ENCODE data around the gene SYMPK.
A peak's percentile ranks its signal among the peaks of the same experiment; 100 is the strongest.

The SYMPK gene

GRCh38 chr19:45854167-45854778 is 8.7 kb downstream of the SYMPK start:
- Histone ChIP-seq H3K9ac (ENCODE audit: low read length in 5 of 5) (no peak overlapping the region), H3K36me3 (ENCODE audit: control insufficient read depth in 5 of 5, insufficient read depth in 5 of 5, low read length in 5 of 5) (peaks cover 5 to 71% (median 47%) of the 10 kb centered on the region in 5 donors), H3K4me1 (ENCODE audit: control insufficient read depth in 5 of 5, insufficient read depth in 5 of 5, low read length in 5 of 5) (no peaks in the 10 kb centered on the region)

GRCh38 chr19:45852983-45853382 is 10.0 kb downstream of the SYMPK start:
- no peak overlapping the region for H3K27ac ChIP-seq (ENCODE audit: low read depth, low read length)
- peaks cover 8 to 76% (median 57%) of the 10 kb centered on the region in 5 donors for H3K36me3 ChIP-seq (ENCODE audit: control insufficient read depth in 5 of 5, insufficient read depth in 5 of 5, low read length in 5 of 5)
- no peak overlapping the region for H3K4me3 ChIP-seq (ENCODE audit: low read depth in 1 of 5, low read length in 5 of 5)
- H3K27me3 ChIP-seq (ENCODE audit: control insufficient read depth in 5 of 5, insufficient read depth in 4 of 5, low read length in 5 of 5), result no peaks in the 10 kb centered on the region
- no peaks in the 10 kb centered on the region for H3K9me3 ChIP-seq (ENCODE audit: control insufficient read depth in 5 of 5, low read length in 5 of 5)
- no peak overlapping the region for H3K9ac ChIP-seq (ENCODE audit: low read length in 5 of 5)
- no peaks in the 10 kb centered on the region for H3K4me1 ChIP-seq (ENCODE audit: control insufficient read depth in 5 of 5, insufficient read depth in 5 of 5, low read length in 5 of 5)

More at GRCh38 chr19:45854167-45854778, 8.7 kb downstream of the SYMPK start:
- Histone ChIP-seq H3K9me3 (ENCODE audit: control insufficient read depth in 5 of 5, low read length in 5 of 5) (no peaks in the 10 kb centered on the region), H3K4me3 (ENCODE audit: low read depth in 1 of 5, low read length in 5 of 5) (no peak overlapping the region), H3K27ac (ENCODE audit: low read depth, low read length) (no peak overlapping the region), H3K27me3 (ENCODE audit: control insufficient read depth in 5 of 5, insufficient read depth in 4 of 5, low read length in 5 of 5) (no peaks in the 10 kb centered on the region)

GRCh38 chr19:45852145-45852750 is 10.7 kb downstream of the SYMPK start:
- Histone ChIP-seq H3K4me3 (ENCODE audit: low read depth in 1 of 5, low read length in 5 of 5) (no peak overlapping the region), H3K27me3 (ENCODE audit: control insufficient read depth in 5 of 5, insufficient read depth in 4 of 5, low read length in 5 of 5) (no peaks in the 10 kb centered on the region), H3K9me3 (ENCODE audit: control insufficient read depth in 5 of 5, low read length in 5 of 5) (no peaks in the 10 kb centered on the region), H3K27ac (ENCODE audit: low read depth, low read length) (no peak overlapping the region), H3K4me1 (ENCODE audit: control insufficient read depth in 5 of 5, insufficient read depth in 5 of 5, low read length in 5 of 5) (no peaks in the 10 kb centered on the region), H3K9ac (ENCODE audit: low read length in 5 of 5) (no peak overlapping the region), H3K36me3 (ENCODE audit: control insufficient read depth in 5 of 5, insufficient read depth in 5 of 5, low read length in 5 of 5) (peaks cover 8 to 81% (median 64%) of the 10 kb centered on the region in 5 donors)

GRCh38 chr19:45848922-45849321 is 14.0 kb downstream of the SYMPK start:
- no peaks in the 10 kb centered on the region for H3K9me3 ChIP-seq (ENCODE audit: control insufficient read depth in 5 of 5, low read length in 5 of 5)
- no peak overlapping the region for H3K4me3 ChIP-seq (ENCODE audit: low read depth in 1 of 5, low read length in 5 of 5)
- H3K36me3 ChIP-seq (ENCODE audit: control insufficient read depth in 5 of 5, insufficient read depth in 5 of 5, low read length in 5 of 5), result peaks cover 19 to 95% (median 75%) of the 10 kb centered on the region in 5 donors
- H3K9ac ChIP-seq (ENCODE audit: low read length in 5 of 5), result no peak overlapping the region
- H3K4me1 ChIP-seq (ENCODE audit: control insufficient read depth in 5 of 5, insufficient read depth in 5 of 5, low read length in 5 of 5), result no peaks in the 10 kb centered on the region
- no peak overlapping the region for H3K27ac ChIP-seq (ENCODE audit: low read depth, low read length)
- no peaks in the 10 kb centered on the region for H3K27me3 ChIP-seq (ENCODE audit: control insufficient read depth in 5 of 5, insufficient read depth in 4 of 5, low read length in 5 of 5)

- H3K27ac ChIP-seq (ENCODE audit: low read depth, low read length), result no peak overlapping the region
- no peaks in the 10 kb centered on the region for H3K4me1 ChIP-seq (ENCODE audit: control insufficient read depth in 5 of 5, insufficient read depth in 5 of 5, low read length in 5 of 5)
- H3K36me3 ChIP-seq (ENCODE audit: control insufficient read depth in 5 of 5, insufficient read depth in 5 of 5, low read length in 5 of 5), result peaks cover 23 to 95% (median 80%) of the 10 kb centered on the region in 5 donors
- no peak overlapping the region for H3K9ac ChIP-seq (ENCODE audit: low read length in 5 of 5)
- H3K9me3 ChIP-seq (ENCODE audit: control insufficient read depth in 5 of 5, low read length in 5 of 5), result no peaks in the 10 kb centered on the region
- no peaks in the 10 kb centered on the region for H3K27me3 ChIP-seq (ENCODE audit: control insufficient read depth in 5 of 5, insufficient read depth in 4 of 5, low read length in 5 of 5)
- no peak overlapping the region for H3K4me3 ChIP-seq (ENCODE audit: low read depth in 1 of 5, low read length in 5 of 5)
These were observed 15.3 kb downstream of the SYMPK start for GRCh38 chr19:45847663-45848062.

GRCh38 chr19:45842198-45842597 is 20.7 kb downstream of the SYMPK start:
- Histone ChIP-seq H3K9ac (ENCODE audit: low read length in 5 of 5) (peak overlapping the region in 1 of 5 donors; percentile 4), H3K4me1 (ENCODE audit: control insufficient read depth in 5 of 5, insufficient read depth in 5 of 5, low read length in 5 of 5) (no peaks in the 10 kb centered on the region), H3K27me3 (ENCODE audit: control insufficient read depth in 5 of 5, insufficient read depth in 4 of 5, low read length in 5 of 5) (no peaks in the 10 kb centered on the region), H3K9me3 (ENCODE audit: control insufficient read depth in 5 of 5, low read length in 5 of 5) (peaks cover 0 to 3% (median 0%) of the 10 kb centered on the region in 5 donors), H3K4me3 (ENCODE audit: low read depth in 1 of 5, low read length in 5 of 5) (no peak overlapping the region), H3K27ac (ENCODE audit: low read depth, low read length) (no peak overlapping the region), H3K36me3 (ENCODE audit: control insufficient read depth in 5 of 5, insufficient read depth in 5 of 5, low read length in 5 of 5) (peaks cover 18 to 87% (median 73%) of the 10 kb centered on the region in 5 donors)

- Histone ChIP-seq H3K27me3 (ENCODE audit: control insufficient read depth in 5 of 5, insufficient read depth in 4 of 5, low read length in 5 of 5) (no peaks in the 10 kb centered on the region), H3K4me1 (ENCODE audit: control insufficient read depth in 5 of 5, insufficient read depth in 5 of 5, low read length in 5 of 5) (no peaks in the 10 kb centered on the region), H3K27ac (ENCODE audit: low read depth, low read length) (no peak overlapping the region), H3K36me3 (ENCODE audit: control insufficient read depth in 5 of 5, insufficient read depth in 5 of 5, low read length in 5 of 5) (peaks cover 12 to 94% (median 78%) of the 10 kb centered on the region in 5 donors), H3K4me3 (ENCODE audit: low read depth in 1 of 5, low read length in 5 of 5) (no peak overlapping the region), H3K9ac (ENCODE audit: low read length in 5 of 5) (no peak overlapping the region), H3K9me3 (ENCODE audit: control insufficient read depth in 5 of 5, low read length in 5 of 5) (peaks cover 0 to 3% (median 0%) of the 10 kb centered on the region in 5 donors)
These were observed 28.0 kb downstream of the SYMPK start for GRCh38 chr19:45834970-45835369.

- H3K9me3 ChIP-seq (ENCODE audit: control insufficient read depth in 5 of 5, low read length in 5 of 5), result no peaks in the 10 kb centered on the region
- H3K27me3 ChIP-seq (ENCODE audit: control insufficient read depth in 5 of 5, insufficient read depth in 4 of 5, low read length in 5 of 5), result no peaks in the 10 kb centered on the region
- no peak overlapping the region for H3K27ac ChIP-seq (ENCODE audit: low read depth, low read length)
- no peak overlapping the region for H3K4me3 ChIP-seq (ENCODE audit: low read depth in 1 of 5, low read length in 5 of 5)
- no peaks in the 10 kb centered on the region for H3K4me1 ChIP-seq (ENCODE audit: control insufficient read depth in 5 of 5, insufficient read depth in 5 of 5, low read length in 5 of 5)
- H3K9ac ChIP-seq (ENCODE audit: low read length in 5 of 5), result no peak overlapping the region
- peaks cover 0 to 96% (median 85%) of the 10 kb centered on the region in 5 donors for H3K36me3 ChIP-seq (ENCODE audit: control insufficient read depth in 5 of 5, insufficient read depth in 5 of 5, low read length in 5 of 5)
These were observed 34.0 kb downstream of the SYMPK start for GRCh38 chr19:45828945-45829344.

GRCh38 chr19:45828523-45828922 is 34.4 kb downstream of the SYMPK start:
- Histone ChIP-seq H3K9ac (ENCODE audit: low read length in 5 of 5) (no peak overlapping the region), H3K27ac (ENCODE audit: low read depth, low read length) (no peak overlapping the region), H3K4me3 (ENCODE audit: low read depth in 1 of 5, low read length in 5 of 5) (no peak overlapping the region), H3K9me3 (ENCODE audit: control insufficient read depth in 5 of 5, low read length in 5 of 5) (no peaks in the 10 kb centered on the region), H3K4me1 (ENCODE audit: control insufficient read depth in 5 of 5, insufficient read depth in 5 of 5, low read length in 5 of 5) (no peaks in the 10 kb centered on the region), H3K27me3 (ENCODE audit: control insufficient read depth in 5 of 5, insufficient read depth in 4 of 5, low read length in 5 of 5) (no peaks in the 10 kb centered on the region), H3K36me3 (ENCODE audit: control insufficient read depth in 5 of 5, insufficient read depth in 5 of 5, low read length in 5 of 5) (peaks cover 0 to 97% (median 87%) of the 10 kb centered on the region in 5 donors)

- no peaks in the 10 kb centered on the region for H3K27me3 ChIP-seq (ENCODE audit: control insufficient read depth in 5 of 5, insufficient read depth in 4 of 5, low read length in 5 of 5)
- peaks cover 0 to 97% (median 95%) of the 10 kb centered on the region in 5 donors for H3K36me3 ChIP-seq (ENCODE audit: control insufficient read depth in 5 of 5, insufficient read depth in 5 of 5, low read length in 5 of 5)
These were observed 35.4 kb downstream of the SYMPK start for GRCh38 chr19:45827459-45828093.

More at GRCh38 chr19:45827459-45828093, 35.4 kb downstream of the SYMPK start:
- Histone ChIP-seq H3K9ac (ENCODE audit: low read length in 5 of 5) (no peak overlapping the region), H3K4me3 (ENCODE audit: low read depth in 1 of 5, low read length in 5 of 5) (no peak overlapping the region), H3K27ac (ENCODE audit: low read depth, low read length) (no peak overlapping the region), H3K9me3 (ENCODE audit: control insufficient read depth in 5 of 5, low read length in 5 of 5) (no peaks in the 10 kb centered on the region), H3K4me1 (ENCODE audit: control insufficient read depth in 5 of 5, insufficient read depth in 5 of 5, low read length in 5 of 5) (no peaks in the 10 kb centered on the region)

Measured in subcutaneous abdominal adipose tissue (tissue), 5 donors.